H9 (cell line): ENCODE results near the gene CORO1C. TPM values are rescaled to one million over a fixed set of nuclear protein-coding genes. Genes with fewer than 3 reads are reported as not detected.

Experiments
- DNase-seq: peaks from one replicate; pipeline ENCODE4 v3.0.0-alpha.2; 2017
- H2AFZ ChIP-seq: one replicate; pipeline ENCODE4 v1.6.1; 2013; ENCODE audit warnings: mild to moderate bottlenecking, low read length, control low read depth, moderate library complexity
- H2AK5ac ChIP-seq: 2 replicates; pipeline ENCODE4 v1.6.1; 2013; ENCODE audit warnings: low read length, control low read depth, mixed read lengths; ENCODE audit not compliant: insufficient read length
- H2BK120ac ChIP-seq: one replicate; pipeline ENCODE4 v1.6.1; 2013; ENCODE audit warnings: low read depth, mild to moderate bottlenecking, low read length, control low read depth, inconsistent platforms; ENCODE audit not compliant: poor library complexity, severe bottlenecking
- H2BK12ac ChIP-seq: 2 replicates; pipeline ENCODE4 v1.6.1; 2013; ENCODE audit warnings: low read length, control low read depth, mixed read lengths, low read depth; ENCODE audit not compliant: insufficient read length
- H2BK15ac ChIP-seq: 2 replicates; pipeline ENCODE4 v1.6.1; 2013; ENCODE audit warnings: low read depth, low read length, control low read depth
- H2BK20ac ChIP-seq: one replicate; pipeline ENCODE4 v1.6.1; 2013; ENCODE audit warnings: low read depth, mild to moderate bottlenecking, low read length, control low read depth, inconsistent platforms; ENCODE audit not compliant: poor library complexity, severe bottlenecking
- H2BK5ac ChIP-seq: 2 replicates; pipeline ENCODE4 v1.6.1; 2013; ENCODE audit warnings: low read length, control low read depth, mixed read lengths; ENCODE audit not compliant: insufficient read length
- H3K14ac ChIP-seq: 2 replicates; pipeline ENCODE4 v1.6.1; 2013; ENCODE audit warnings: low read length, control low read depth; ENCODE audit not compliant: insufficient read depth
- H3K18ac ChIP-seq: 2 replicates; pipeline ENCODE4 v1.6.1; 2013; ENCODE audit warnings: low read depth, mild to moderate bottlenecking, mixed read lengths, low read length, control low read depth; ENCODE audit not compliant: insufficient read length
- H3K23ac ChIP-seq: 2 replicates; pipeline ENCODE4 v1.6.1; 2013; ENCODE audit warnings: low read length, control low read depth, mixed read lengths, low read depth; ENCODE audit not compliant: insufficient read length
- H3K23me2 ChIP-seq: 2 replicates; pipeline ENCODE4 v1.6.1; 2013; ENCODE audit warnings: low read depth, mild to moderate bottlenecking, mixed read lengths, low read length, control low read depth; ENCODE audit not compliant: insufficient read length, poor library complexity, severe bottlenecking
- H3K27ac ChIP-seq: 2 replicates; pipeline ENCODE4 v1.5.1; 2013; ENCODE audit warnings: low read length, control low read depth, mixed read lengths, low read depth; ENCODE audit not compliant: insufficient read length
- H3K27me3 ChIP-seq: 2 replicates; pipeline ENCODE4 v1.6.1; 2013; ENCODE audit warnings: low read length, control low read depth, inconsistent platforms; ENCODE audit not compliant: insufficient read depth
- H3K4ac ChIP-seq: 2 replicates; pipeline ENCODE4 v1.6.1; 2013; ENCODE audit warnings: low read depth, mild to moderate bottlenecking, control low read depth, inconsistent platforms, low read length, moderate library complexity
- H3K4me1 ChIP-seq: 2 replicates; pipeline ENCODE4 v1.6.1; 2013; ENCODE audit warnings: low read length, control low read depth, inconsistent platforms; ENCODE audit not compliant: insufficient read depth
- H3K4me2 ChIP-seq: 2 replicates; pipeline ENCODE4 v1.6.1; 2013; ENCODE audit warnings: low read length, control low read depth, mixed read lengths; ENCODE audit not compliant: insufficient read length, insufficient read depth
- H3K56ac ChIP-seq: 2 replicates; pipeline ENCODE4 v1.6.1; 2013; ENCODE audit warnings: low read depth, mild to moderate bottlenecking, mixed read lengths, low read length, control low read depth; ENCODE audit not compliant: insufficient read length
- H3K79me1 ChIP-seq: 2 replicates; pipeline ENCODE4 v1.6.1; 2013; ENCODE audit warnings: low read depth, mild to moderate bottlenecking, moderate library complexity, low read length, control low read depth, inconsistent platforms; ENCODE audit not compliant: insufficient read depth, poor library complexity, severe bottlenecking
- H3K79me2 ChIP-seq: 2 replicates; pipeline ENCODE4 v1.6.1; 2013; ENCODE audit warnings: low read length, control low read depth, inconsistent platforms; ENCODE audit not compliant: insufficient read depth
- H3K9ac ChIP-seq: 2 replicates; pipeline ENCODE4 v1.6.1; 2013; ENCODE audit warnings: low read length, control low read depth, mixed read lengths; ENCODE audit not compliant: insufficient read length; ENCODE audit errors: extremely low read depth
- H3K9me3 ChIP-seq: one replicate; pipeline ENCODE4 v1.6.1; 2013; ENCODE audit warnings: low read depth, low read length, inconsistent platforms; ENCODE audit not compliant: control insufficient read depth
- H3T11ph ChIP-seq: one replicate; pipeline ENCODE4 v1.6.1; 2013; ENCODE audit warnings: mild to moderate bottlenecking, low read length, control low read depth, inconsistent platforms
- H4K20me1 ChIP-seq: one replicate; pipeline ENCODE4 v1.6.1; 2013; ENCODE audit not compliant: control insufficient read depth, insufficient read length, insufficient read depth
- H4K5ac ChIP-seq: 2 replicates; pipeline ENCODE4 v1.6.1; 2013; ENCODE audit warnings: low read depth, mild to moderate bottlenecking, mixed read lengths, low read length, control low read depth; ENCODE audit not compliant: insufficient read length
- H4K8ac ChIP-seq: replicated peaks from 2 replicates; pipeline ENCODE4 v1.6.1; 2013; ENCODE audit warnings: low read length, control low read depth, mixed read lengths, low read depth; ENCODE audit not compliant: insufficient read length
- H4K91ac ChIP-seq: 2 replicates; pipeline ENCODE4 v1.6.1; 2013; ENCODE audit warnings: low read depth, mild to moderate bottlenecking, moderate library complexity, mixed read lengths, low read length, control low read depth; ENCODE audit not compliant: insufficient read length
- H3K27ac Mint-ChIP-seq, 3 experiments: 2 replicates in 2 of 3; 3 replicates in 1 of 3; pipeline ENCODE4 v1.8.0; 2020 to 2021; ENCODE audit warnings: mixed read lengths in 3 of 3, mild to moderate bottlenecking in 1 of 3, moderate library complexity in 1 of 3
- H3K27me3 Mint-ChIP-seq: 2 replicates; pipeline ENCODE4 v1.8.0; 2021; ENCODE audit warnings: low read depth, mild to moderate bottlenecking, moderate library complexity, mixed read lengths
- H3K36me3 Mint-ChIP-seq, 3 experiments: 2 replicates in 2 of 3; 3 replicates in 1 of 3; pipeline ENCODE4 v1.8.0; 2020 to 2021; ENCODE audit warnings: low read depth in 3 of 3, mixed read lengths in 3 of 3; ENCODE audit not compliant: insufficient read depth in 1 of 3
- H3K4me1 Mint-ChIP-seq, 2 experiments: 2 replicates each; pipeline ENCODE4 v1.8.0; 2020; ENCODE audit warnings: mixed read lengths in 2 of 2
- H3K4me3 Mint-ChIP-seq, 2 experiments: 2 replicates in 1 of 2; 3 replicates in 1 of 2; pipeline ENCODE4 v1.8.0; 2020 to 2021; ENCODE audit warnings: mild to moderate bottlenecking in 2 of 2, mixed read lengths in 2 of 2, moderate library complexity in 1 of 2
- H3K9me3 Mint-ChIP-seq, 2 experiments: 2 replicates in 1 of 2; 3 replicates in 1 of 2; pipeline ENCODE4 v1.8.0; 2020; ENCODE audit warnings: mild to moderate bottlenecking in 2 of 2, mixed read lengths in 2 of 2, moderate library complexity in 1 of 2
- WGBS: extraction: QIAGEN DNeasy Blood & Tissue Kit; methylation state at CpG from one replicate; pipeline ENCODE4 v1.1.7; 2013; ENCODE audit warnings: missing lambda C conversion rate, low lambda C conversion rate, mixed read lengths; ENCODE audit not compliant: insufficient read length; ENCODE audit errors: extremely low coverage; 5-methylcytosine and 5-hydroxymethylcytosine counted together
- total RNA-seq: library from RNA; stranded (reverse); gene quantifications from 2 replicates; pipeline ENCODE4 v1.2.1, GENCODE V29; 2021
- TF ChIP-seq, protein P1 (sequence below): fragments of 200-600 bp; sonication (generic); conservative IDR thresholded peaks from 3 replicates; pipeline ENCODE4 v1.8.0; 2021; ENCODE audit warnings: antibody characterized with exemption, mild to moderate bottlenecking

CORO1C gene
- total RNA-seq, 1 experiment from 2014 or later = 154 TPM

DNA sequence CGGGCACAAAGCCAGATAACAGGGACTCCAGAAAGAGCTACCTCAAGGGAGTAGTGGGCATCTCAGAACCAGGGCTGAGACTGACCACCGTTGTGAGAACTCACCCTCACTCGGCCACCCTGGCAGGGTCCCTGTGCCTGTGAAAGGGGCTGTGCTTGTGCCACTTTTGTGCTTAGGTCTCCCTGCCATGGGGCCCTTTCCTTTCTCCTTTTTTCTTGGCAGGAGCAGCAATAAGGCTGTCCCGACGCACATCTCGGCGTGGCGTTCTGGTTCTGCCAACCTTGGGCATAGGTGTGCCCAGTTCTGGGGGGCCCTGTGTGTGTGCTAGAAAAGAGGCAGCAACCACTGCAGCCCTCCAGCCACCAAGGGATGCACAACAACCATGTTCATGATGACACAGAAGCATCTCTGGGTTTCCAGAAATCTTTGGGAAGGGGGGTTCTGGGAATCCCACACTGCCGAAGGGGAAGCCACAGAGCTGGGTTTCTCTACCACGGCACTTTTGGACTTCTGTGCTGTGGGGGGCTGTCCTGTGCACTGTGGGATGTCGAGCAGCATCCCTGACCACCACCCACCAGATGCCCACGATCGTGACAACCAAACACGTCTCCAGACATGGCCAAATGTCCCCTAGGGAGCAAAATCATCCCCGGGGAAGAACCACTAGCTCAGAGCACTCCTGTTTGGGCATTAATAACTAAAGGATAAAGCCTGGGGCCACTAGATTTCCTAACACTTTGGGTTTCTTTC is 120.3 kb downstream of the CORO1C start:
- Mint-ChIP-seq H3K9me3 (peaks cover under 1% of the 10 kb centered on the region in 2 experiments; a peak in 1 of 5 replicates), H3K36me3 (no peaks in the 10 kb centered on the region), H3K4me3 (no peak overlapping the region), H3K4me1 (peaks cover 17 to 33% of the 10 kb centered on the region in 2 experiments), H3K27me3 (0 out of 2 replicates have a peak, but pooled peaks cover 1% of the 10 kb centered on the region), H3K27ac (no peak overlapping the region; a peak in 1 of 7 replicates)
- Histone ChIP-seq H2BK120ac (no peak overlapping the region), H2AK5ac (no peak overlapping the region), H2AFZ (no peak overlapping the region), H4K5ac (no peak overlapping the region), H4K20me1 (no peaks in the 10 kb centered on the region), H2BK15ac (no peak overlapping the region), H4K91ac (no peak overlapping the region), H3K4ac (no peak overlapping the region), H3K79me1 (no peaks in the 10 kb centered on the region), H3T11ph (no peak overlapping the region), H3K23me2 (no peaks in the 10 kb centered on the region), H3K4me2 (no peak overlapping the region), H2BK5ac (no peak overlapping the region), H2BK20ac (no peak overlapping the region), H4K8ac (no peak overlapping the region), H3K4me1 (no peaks in the 10 kb centered on the region), H3K56ac (no peak overlapping the region), H3K23ac (no peak overlapping the region), H3K9ac (no peak overlapping the region), H2BK12ac (no peak overlapping the region), H3K27me3 (no peaks in the 10 kb centered on the region), H3K14ac (no peak overlapping the region), H3K79me2 (no peaks in the 10 kb centered on the region), H3K18ac (no peak overlapping the region), H3K9me3 (no peaks in the 10 kb centered on the region), H3K27ac (no peak overlapping the region)
- TF ChIP-seq, protein P1, sequence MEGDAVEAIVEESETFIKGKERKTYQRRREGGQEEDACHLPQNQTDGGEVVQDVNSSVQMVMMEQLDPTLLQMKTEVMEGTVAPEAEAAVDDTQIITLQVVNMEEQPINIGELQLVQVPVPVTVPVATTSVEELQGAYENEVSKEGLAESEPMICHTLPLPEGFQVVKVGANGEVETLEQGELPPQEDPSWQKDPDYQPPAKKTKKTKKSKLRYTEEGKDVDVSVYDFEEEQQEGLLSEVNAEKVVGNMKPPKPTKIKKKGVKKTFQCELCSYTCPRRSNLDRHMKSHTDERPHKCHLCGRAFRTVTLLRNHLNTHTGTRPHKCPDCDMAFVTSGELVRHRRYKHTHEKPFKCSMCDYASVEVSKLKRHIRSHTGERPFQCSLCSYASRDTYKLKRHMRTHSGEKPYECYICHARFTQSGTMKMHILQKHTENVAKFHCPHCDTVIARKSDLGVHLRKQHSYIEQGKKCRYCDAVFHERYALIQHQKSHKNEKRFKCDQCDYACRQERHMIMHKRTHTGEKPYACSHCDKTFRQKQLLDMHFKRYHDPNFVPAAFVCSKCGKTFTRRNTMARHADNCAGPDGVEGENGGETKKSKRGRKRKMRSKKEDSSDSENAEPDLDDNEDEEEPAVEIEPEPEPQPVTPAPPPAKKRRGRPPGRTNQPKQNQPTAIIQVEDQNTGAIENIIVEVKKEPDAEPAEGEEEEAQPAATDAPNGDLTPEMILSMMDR = no peak
- DNase-seq = no peak
- WGBS = no CpG with 5 or more reads among the region's 15 CpGs
